Muscle layer of colon (tissue), 2 donors: Measurements from ENCODE around the gene ANKRD65.
A peak's percentile ranks its signal among the peaks of the same experiment; 100 is the strongest.
"Not testable (repeated sequence)": the region's sequence is repeated elsewhere in the genome, so short reads cannot be mapped to it uniquely, and the experiment has no call there.

ENCODE experiments used
- H3K27ac ChIP-seq: one replicate; pipeline ENCODE4 v1.7.0; 2013; ENCODE audit warnings: low read depth, mild to moderate bottlenecking, low read length, moderate library complexity
- H3K27me3 ChIP-seq, 2 donors: one replicate each; pipeline ENCODE4 v1.7.0; 2013; ENCODE audit warnings: low read length in 2 of 2, mild to moderate bottlenecking in 2 of 2; ENCODE audit not compliant: insufficient read depth in 2 of 2, control insufficient read depth in 1 of 2
- H3K36me3 ChIP-seq: one replicate; pipeline ENCODE4 v1.7.0; 2013; ENCODE audit warnings: mild to moderate bottlenecking, low read length; ENCODE audit not compliant: insufficient read depth
- H3K4me1 ChIP-seq: one replicate; pipeline ENCODE4 v1.7.0; 2013; ENCODE audit warnings: mild to moderate bottlenecking, low read length; ENCODE audit not compliant: insufficient read depth
- H3K4me3 ChIP-seq, 2 donors: one replicate each; pipeline ENCODE4 v1.7.0; 2013; ENCODE audit warnings: low read length in 2 of 2, low read depth in 1 of 2, mild to moderate bottlenecking in 1 of 2, moderate library complexity in 1 of 2
- H3K9ac ChIP-seq: one replicate; pipeline ENCODE4 v1.7.0; 2013; ENCODE audit warnings: low read length
- H3K9me3 ChIP-seq: one replicate; pipeline ENCODE4 v1.7.0; 2013; ENCODE audit warnings: mild to moderate bottlenecking, low read length
- donor health status: abdominal sarcoma.
- donor health status: Adenocarcinoma of cecum.

The ANKRD65 gene

GRCh38 chr1:1421147-1421906 lies at the start of gene ANKRD65:
ANKRD65 (minus strand) TSS chr1:1421276; CDS start chr1:1421005, 271 bp downstream.
- Histone ChIP-seq H3K27ac (no peak within 1 kb of the TSS), H3K9ac (peak within 1 kb of the TSS; percentile 27)

GRCh38 chr1:1468196-1468985 lies 47.3 kb upstream of the ANKRD65 start:
- H3K36me3 ChIP-seq, H3K27ac ChIP-seq, H3K4me3 ChIP-seq, H3K27me3 ChIP-seq, H3K9me3 ChIP-seq, H3K9ac ChIP-seq: not testable (repeated sequence)
- H3K4me1 ChIP-seq: peaks cover 12% of the 10 kb centered on the region

More at GRCh38 chr1:1421147-1421906, at the start of gene ANKRD65:
- Histone ChIP-seq H3K27me3 (peaks cover 0 to 4% of the 10 kb centered on the region in 2 donors), H3K9me3 (no peaks in the 10 kb centered on the region), H3K4me1 (peaks cover 8% of the 10 kb centered on the region), H3K36me3 (no peaks in the 10 kb centered on the region), H3K4me3 (peak within 1 kb of the TSS; percentile 35 to 42)

GRCh38 chr1:1463312-1463711 lies 42.2 kb upstream of the ANKRD65 start:
- Histone ChIP-seq H3K4me3 (no peak overlapping the region), H3K36me3 (no peaks in the 10 kb centered on the region), H3K27me3 (no peaks in the 10 kb centered on the region), H3K9ac (no peak overlapping the region), H3K9me3 (no peaks in the 10 kb centered on the region), H3K4me1 (no peaks in the 10 kb centered on the region), H3K27ac (no peak overlapping the region)

DNA sequence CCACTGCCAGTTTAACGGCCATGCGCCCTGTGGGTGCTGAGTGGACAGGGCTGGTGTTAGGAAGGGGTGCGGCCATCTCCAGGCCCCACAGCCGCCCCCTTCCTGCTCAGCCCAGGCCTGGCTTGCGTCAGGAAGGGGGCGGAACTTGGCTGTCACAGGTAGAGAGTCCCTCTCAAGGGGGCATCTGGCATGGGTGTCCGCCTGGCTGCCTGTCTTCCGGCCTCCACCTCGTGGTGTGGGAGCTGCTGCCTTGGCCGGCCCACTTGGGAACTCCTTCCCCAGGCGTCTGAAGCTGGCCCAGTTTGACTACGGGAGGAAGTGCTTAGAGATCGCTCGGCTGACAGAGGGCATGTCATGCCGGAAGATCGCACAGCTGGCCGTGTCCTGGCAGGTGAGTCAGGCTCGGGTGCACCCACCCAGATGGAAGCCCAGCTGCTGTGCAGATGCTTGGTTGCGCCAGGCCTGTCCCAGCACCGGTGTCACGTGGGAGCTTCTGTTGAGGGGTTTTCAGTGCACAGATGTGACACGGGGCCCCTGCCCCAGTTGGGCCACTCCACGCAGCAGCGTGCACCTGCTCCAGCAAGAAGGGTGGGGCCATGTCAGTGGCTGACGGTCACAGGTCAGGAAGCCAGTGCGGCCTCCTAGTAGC lies 41.4 kb upstream of the ANKRD65 start:
- no peak overlapping the region for H3K4me3 ChIP-seq
- H3K9ac ChIP-seq: no peak overlapping the region
- no peaks in the 10 kb centered on the region for H3K4me1 ChIP-seq
- H3K9me3 ChIP-seq: no peaks in the 10 kb centered on the region
- no peak overlapping the region for H3K27ac ChIP-seq
- H3K27me3 ChIP-seq: no peaks in the 10 kb centered on the region
- H3K36me3 ChIP-seq: no peaks in the 10 kb centered on the region

- no peak overlapping the region for H3K4me3 ChIP-seq
- no peak overlapping the region for H3K27ac ChIP-seq
Measured at GRCh38 chr1:1461721-1462317, 40.7 kb upstream of the ANKRD65 start.

DNA sequence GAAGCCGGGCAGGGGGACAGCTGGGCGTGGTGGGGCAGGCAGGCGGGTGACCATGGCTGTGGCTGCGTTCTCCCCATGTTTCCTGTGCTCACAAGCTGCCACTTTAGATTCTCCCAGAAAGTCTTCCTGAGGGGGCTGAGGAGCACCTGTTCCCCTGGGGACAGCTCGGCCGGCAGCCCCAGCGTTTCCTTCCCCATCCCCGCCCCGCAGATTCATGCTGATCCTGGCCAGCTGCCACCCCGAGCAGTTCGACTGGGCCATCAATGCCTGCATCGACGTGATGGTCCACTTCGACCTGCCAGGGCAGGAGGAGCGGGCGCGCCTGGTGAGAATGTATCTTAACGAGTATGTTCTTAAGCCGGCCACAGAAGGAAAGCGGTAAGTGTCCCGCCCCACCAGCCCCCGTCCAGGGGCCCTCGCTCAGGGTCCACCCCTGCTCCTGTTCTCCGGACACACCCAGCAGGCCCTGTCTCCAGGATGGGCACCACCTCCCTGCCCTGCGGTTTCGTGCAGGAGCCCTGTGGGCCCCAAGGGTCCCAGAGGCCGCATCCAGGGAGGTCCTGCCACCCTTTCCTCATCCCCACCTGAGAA lies 39.6 kb upstream of the ANKRD65 start:
- Histone ChIP-seq H3K9ac (no peak overlapping the region), H3K27me3 (no peaks in the 10 kb centered on the region), H3K9me3 (no peaks in the 10 kb centered on the region), H3K27ac (no peak overlapping the region), H3K4me1 (no peaks in the 10 kb centered on the region), H3K36me3 (no peaks in the 10 kb centered on the region), H3K4me3 (no peak overlapping the region)

More at GRCh38 chr1:1461721-1462317, 40.7 kb upstream of the ANKRD65 start:
- H3K36me3 ChIP-seq: no peaks in the 10 kb centered on the region
- H3K27me3 ChIP-seq: no peaks in the 10 kb centered on the region
- H3K9ac ChIP-seq: no peak overlapping the region
- no peaks in the 10 kb centered on the region for H3K4me1 ChIP-seq
- no peaks in the 10 kb centered on the region for H3K9me3 ChIP-seq

GRCh38 chr1:1459711-1460110 lies 38.6 kb upstream of the ANKRD65 start:
- H3K9me3 ChIP-seq: not testable (repeated sequence)

DNA sequence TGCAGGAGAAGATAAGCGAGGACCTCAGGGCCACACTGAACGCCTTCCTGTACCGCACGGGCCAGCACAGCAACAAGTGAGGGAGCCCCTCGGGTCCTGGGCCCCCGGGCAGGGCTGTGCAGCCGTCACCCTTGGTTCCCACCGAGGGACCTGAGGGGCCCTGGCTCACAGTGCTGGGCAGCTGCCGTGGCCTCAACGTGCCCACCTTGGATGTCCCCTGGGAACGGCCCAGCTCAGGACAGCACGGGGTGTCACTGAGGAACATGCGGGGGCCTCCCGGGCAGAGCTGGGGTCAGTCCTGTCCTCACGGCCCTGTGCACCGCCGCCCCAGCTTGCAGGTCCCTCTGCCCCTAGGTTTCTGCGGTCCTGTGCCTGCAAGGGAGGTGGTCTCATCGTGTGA lies 38.1 kb upstream of the ANKRD65 start:
- H3K27me3 ChIP-seq, H3K9me3 ChIP-seq, H3K27ac ChIP-seq, H3K4me1 ChIP-seq, H3K4me3 ChIP-seq, H3K9ac ChIP-seq, H3K36me3 ChIP-seq: not testable (repeated sequence)

More at GRCh38 chr1:1459711-1460110, 38.6 kb upstream of the ANKRD65 start:
- H3K4me1 ChIP-seq, H3K4me3 ChIP-seq, H3K36me3 ChIP-seq, H3K27me3 ChIP-seq, H3K27ac ChIP-seq, H3K9ac ChIP-seq: not testable (repeated sequence)

DNA sequence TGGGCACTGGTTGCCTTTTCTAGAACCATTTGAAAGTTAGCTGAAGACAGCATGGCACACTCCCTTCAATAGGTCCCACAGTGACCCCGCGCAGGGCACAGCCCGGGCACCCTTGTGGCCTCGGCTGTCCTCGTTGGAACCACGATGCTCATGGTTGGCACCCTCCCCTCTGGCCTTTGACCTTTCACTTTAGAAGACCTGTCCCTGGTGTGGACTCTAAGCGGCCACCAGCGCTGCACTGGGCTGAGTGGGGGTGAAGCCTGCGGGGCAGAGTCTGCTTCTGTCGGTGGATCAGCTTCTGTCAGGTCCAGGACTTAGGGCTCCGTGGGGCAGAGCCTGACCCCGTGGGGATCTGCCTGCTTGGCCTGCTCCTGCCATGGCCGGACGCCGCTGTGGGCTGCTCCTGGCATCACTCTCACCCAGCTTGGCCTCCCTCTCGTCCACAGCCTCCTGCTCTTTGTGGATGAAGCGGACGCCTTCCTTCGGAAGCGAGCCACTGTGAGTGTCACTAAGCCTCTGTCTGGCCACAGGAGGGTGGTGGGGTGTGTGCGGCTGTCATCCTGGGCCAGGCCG lies 35.7 kb upstream of the ANKRD65 start:
- not testable (repeated sequence) for H3K9ac ChIP-seq, H3K27me3 ChIP-seq, H3K36me3 ChIP-seq, H3K4me1 ChIP-seq, H3K27ac ChIP-seq, H3K4me3 ChIP-seq, H3K9me3 ChIP-seq

GRCh38 chr1:1455934-1456333 lies 34.9 kb upstream of the ANKRD65 start:
- H3K27ac ChIP-seq, H3K4me1 ChIP-seq, H3K9me3 ChIP-seq, H3K36me3 ChIP-seq, H3K27me3 ChIP-seq, H3K9ac ChIP-seq, H3K4me3 ChIP-seq: not testable (repeated sequence)
